ENCODE measurements around the gene UVRAG.

UVRAG gene

DNA sequence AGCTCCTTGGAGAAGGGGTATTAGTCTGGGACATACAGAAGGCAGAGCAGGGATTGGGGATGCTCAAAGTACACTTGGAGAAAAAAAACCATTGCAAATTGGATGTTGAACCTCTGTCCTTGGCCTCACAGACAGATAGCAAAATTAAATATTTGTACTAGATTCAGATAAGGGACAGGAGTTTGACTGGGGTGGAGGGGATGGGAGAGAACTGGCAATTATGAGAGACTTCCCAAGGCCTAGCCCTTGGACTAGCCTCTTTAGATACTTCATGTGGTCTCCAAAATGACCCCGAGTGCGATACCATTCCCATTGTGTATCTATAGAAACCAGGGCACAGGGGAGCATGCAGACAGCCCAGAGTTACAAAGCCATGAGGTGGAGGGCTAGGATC lies 30.9 kb upstream of the UVRAG start:
- DNase-seq, result no peak

DNA sequence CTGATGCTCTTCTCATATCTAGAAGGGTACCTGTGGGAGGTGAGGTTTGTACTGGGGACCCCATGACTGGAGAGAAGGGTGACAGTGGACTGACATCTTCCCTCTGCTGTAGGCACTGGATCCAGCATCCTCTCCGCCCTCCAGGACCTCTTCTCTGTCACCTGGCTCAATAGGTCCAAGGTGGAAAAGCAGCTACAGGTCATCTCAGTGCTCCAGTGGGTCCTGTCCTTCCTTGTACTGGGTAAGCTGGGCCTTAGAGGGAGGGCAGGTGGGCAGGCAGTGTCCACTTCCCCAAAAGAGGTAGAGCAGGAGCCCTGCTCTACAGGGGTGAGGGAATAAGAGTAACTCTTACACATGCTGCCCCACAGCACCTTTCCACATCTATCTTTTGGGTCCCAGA lies 30.5 kb upstream of the UVRAG start:
- no peak for DNase-seq

DNA sequence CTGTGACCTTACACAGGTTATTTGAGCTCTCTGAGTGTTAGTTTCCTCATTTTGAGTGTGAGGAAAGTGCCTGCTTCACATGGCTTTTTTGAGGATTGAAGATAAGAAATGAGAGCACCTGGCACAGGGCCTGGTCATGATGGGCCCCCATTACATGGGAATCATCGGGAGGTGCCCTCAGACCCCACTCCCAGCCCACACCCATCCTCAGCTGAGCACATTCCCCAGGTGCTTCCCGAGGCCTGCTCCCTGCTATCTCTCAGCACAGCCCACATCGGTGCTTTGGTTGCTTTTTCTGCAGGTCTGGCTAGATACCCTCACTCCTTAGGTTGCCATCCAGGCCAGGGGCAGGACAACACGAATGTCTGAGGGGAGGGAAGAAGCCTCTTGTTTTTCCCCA lies 29.8 kb upstream of the UVRAG start:
- no peak for DNase-seq

DNA sequence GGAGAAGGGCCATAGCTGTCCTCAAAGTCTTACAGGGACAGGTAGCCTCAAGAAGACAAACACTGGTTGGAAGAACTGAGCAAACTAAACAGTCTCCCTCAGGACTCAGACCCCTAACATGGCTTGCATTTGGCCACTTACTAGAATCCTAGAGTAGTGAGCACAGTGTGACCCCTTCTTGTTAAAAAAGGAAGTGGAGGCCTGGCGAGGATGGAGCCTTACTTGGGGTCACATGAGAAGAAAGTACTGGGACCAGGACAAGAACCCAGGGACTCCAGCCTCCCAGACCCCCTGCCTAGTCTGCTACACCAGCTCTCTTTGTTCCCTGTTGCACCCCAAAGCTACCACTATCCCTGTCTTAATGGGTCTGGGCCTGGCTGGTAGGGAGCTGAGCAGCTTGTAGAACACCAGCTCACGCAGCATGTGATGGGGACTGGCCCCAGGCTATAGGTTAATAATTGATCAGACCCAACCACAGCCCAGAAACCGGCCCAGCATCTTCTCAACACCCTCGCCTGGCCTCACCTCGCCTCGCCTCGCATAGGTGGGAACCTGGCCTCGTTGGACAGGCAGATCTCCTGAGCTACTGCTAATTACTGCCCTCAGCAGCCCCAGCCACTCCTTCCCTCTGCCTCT lies 28.8 kb upstream of the UVRAG start:
- DNase-seq, result no peak

DNA sequence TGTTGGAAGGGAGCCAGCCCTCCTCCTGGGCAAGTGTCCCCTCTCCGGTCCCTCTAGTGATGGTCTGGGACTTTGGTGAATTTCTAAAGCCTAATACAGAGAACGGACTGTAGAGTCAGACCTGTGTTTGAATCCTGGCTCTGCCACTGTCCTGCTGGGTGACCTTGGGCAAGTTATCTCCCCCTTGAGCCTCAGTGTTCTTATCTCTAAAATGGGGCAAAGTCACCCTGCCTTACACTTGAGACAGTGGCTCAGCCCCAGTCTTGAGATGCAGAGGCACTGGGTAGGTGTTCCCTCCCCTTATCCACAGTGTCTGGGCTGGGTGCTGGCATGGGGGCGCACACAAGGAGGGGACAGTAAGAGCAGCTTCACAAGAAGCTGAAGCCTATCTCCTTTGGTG lies 25.5 kb upstream of the UVRAG start:
- no peak for DNase-seq

DNA sequence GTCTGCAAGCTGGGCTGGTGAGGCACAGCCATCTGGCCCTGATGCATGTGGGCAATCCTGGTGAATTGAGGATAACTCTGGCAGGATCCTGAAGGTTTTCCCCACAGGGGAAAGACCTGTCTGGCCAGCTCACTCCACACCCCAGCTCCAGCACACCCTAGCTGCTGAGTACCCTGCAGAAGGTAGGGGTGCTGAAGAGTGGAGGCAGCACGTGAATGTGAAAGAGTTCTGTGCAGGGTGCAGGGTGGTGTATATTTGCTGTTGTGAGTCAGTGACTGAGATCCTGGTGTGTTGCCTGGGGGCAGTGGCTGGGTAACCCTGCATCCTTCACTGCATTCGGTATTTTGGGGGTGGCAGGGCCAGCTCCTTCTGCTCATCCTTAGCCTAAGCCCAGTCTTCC lies 24.0 kb upstream of the UVRAG start:
- DNase-seq, result no peak

DNA sequence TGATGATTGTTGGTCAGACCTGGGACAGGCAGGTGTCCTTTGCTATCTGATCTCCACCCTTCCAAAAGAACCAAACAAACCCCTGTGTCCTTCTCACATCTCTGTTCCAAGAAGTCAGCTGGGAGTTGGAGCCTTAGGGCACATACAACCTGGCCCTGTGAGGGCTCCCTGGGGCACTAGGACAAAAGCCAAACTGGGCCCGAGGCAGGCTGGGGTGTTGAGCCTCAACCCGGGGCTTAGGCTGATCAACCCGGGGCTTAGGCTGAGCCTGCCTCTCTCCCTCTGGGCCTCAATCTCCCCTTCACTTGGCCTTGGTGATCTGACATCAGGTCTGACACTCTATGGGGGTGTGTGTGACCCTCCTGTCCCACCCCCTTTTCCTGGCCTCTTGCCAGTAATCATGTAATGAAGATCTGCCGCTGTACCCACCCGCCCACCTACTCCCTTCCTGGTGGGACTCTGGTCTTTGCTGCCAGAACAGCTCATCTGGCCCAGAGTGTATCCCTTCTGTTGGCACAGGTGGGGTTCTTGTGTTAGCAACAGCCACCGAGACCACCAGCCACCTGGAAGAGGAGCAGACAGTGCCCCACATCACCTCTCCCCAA lies 22.8 kb upstream of the UVRAG start:
- DNase-seq, result peak; percentile 59

DNA sequence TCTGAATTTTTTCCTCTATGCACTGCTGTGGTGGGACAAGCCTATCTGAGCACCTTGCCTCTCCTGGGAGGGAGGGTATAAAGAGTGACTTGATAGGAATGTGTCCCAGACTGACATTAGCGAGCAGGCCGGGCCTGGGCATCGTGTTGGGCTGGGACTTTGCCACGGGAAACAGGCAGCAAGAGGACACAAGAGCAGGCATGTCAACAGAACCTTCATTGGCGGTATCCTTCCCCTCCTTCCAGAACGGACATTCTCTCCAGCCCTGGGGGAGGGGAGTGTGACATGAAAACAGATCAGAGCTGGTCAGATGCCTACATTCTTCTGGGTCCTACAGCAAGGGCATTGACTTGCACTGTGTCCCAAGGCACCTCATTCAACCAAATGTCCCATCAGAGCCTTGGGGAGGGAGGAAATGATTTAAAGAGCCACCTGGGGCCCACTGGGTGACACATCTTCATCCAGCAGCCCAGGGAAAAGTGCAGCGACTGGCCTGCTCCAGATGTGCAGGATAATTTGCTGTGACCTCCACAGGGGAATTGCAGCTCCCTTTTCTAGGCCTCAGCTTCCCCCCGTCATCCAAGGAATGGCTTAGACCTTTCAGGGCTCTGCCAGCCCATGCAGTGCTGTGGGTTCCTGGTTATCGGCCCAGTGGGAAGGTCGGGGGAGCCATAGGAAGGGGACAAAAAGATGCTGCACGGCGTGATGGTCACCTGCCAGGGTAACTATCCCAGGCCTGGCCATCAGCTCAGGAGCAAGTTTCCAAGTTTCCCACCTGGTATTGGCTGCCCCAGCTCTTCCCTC lies 21.8 kb upstream of the UVRAG start:
- no peak for DNase-seq

DNA sequence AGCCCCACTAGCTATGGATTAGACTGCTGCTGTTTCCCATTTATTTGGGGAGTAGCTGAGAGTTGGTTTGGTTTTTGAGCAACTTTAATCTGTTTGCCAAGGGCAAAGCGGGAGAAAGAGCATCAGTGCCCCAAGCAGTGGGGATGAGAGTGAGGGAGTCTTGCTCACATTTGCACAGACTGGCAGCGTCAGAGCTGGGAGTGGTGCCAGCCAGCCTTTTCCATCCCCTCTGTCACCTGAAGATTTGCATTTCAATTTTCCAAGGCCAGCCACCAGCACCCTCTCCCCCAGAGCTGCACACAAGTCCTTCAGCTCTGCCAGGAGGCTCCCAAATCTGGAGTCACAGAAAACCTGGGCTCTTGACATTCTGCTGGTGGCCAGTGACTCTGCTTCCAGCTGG lies 21.0 kb upstream of the UVRAG start:
- DNase-seq, result no peak

DNA sequence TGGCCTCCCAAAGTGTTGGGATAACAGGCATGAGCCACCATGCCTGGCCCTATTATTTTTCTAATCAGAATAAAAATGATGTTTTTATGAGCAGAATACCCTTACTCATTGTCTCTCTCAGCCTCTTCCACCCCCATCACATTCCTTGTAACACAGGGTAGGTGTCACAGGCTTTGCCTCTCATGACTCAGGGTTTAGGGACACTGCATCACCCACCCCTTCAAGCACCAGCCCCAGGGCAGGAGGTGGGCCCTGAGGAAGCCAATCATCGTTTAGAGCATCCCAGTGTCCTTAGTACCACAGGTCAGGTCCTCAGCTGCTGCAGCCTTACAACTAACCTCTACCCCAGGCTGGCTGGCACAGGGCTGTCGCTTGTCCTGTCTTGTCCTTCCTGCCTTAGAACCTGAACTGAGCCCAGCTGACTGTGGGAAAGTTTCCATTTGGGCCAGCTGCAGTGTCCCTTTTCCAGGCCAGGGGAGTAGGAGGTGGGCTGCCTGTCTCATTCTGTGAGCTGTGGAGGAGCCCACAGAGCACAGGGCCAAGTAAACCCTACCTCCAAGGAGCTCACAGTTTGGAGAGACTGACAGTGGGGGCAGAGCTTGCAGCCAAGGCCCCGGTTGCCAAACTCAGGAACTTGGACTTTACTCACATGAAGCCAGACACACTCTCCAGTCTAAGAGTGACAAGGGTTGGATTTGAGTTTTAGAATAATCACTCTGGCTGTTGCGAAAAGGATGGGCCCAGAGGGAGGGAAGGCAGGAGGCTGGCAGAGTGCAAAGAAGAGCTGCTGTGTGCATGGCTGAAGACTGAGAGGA lies 19.5 kb upstream of the UVRAG start:
- no peak for DNase-seq

DNA sequence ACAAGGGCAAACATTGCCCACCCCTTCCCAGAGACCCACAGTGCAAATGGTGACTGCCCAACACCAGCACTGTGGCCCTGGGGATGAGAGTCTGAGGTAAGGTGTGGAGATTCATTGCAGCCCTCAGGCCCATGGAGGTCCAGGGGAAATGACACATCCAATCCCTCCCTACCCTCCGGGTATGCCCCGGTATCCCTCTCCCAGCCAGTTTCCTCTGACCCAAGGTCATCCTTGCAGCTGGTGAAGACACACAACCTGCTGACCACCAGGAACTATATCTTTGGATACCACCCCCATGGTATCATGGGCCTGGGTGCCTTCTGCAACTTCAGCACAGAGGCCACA lies 18.9 kb upstream of the UVRAG start:
- DNase-seq, result no peak

DNA sequence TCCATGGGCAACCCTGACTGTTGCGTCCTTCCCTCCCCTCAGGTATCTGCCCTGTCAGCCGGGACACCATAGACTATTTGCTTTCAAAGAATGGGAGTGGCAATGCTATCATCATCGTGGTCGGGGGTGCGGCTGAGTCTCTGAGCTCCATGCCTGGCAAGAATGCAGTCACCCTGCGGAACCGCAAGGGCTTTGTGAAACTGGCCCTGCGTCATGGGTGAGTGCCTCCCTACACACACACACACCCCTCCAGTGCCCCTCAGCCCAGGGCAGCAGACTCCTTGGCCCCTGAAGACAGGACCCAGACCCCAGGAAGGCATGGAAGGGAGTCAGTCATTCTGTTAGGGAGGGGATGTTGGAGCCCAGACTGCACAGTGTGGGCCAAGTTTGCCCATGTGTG lies 17.9 kb upstream of the UVRAG start:
- DNase-seq, result no peak

DNA sequence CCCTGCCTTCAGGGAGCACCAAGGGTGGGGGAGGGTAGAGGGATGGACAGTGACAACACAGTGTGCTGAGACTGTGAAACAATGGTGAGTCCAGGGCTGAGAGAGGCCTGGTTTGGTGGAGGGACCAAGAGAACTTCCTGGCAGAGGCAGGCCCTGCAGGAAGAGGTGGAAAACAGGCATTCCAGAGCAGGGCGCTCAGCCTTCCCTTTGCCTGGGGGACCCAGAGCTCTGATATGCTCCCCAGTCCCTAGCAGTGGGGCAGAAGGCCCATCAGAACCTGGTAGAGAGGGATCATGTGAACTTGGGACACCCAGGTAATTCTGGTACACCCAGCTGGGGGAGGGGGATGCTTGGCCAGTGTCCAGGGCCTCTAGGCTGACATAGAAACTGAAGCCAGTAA lies 17.2 kb upstream of the UVRAG start:
- no peak for DNase-seq

DNA sequence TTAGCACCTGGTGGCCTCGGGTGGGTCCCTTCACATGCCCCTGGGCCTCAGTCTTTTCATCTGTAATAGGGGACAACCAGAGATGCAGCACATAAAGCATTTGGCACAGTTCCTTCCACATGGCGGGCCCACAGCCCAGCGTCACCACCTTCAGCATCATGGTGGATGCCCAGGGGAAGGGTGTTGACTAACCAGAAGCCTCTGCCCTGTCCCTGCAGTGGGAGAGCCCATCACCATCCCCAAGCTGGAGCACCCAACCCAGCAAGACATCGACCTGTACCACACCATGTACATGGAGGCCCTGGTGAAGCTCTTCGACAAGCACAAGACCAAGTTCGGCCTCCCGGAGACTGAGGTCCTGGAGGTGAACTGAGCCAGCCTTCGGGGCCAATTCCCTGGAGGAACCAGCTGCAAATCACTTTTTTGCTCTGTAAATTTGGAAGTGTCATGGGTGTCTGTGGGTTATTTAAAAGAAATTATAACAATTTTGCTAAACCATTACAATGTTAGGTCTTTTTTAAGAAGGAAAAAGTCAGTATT lies 14.8 kb upstream of the UVRAG start:
- DNase-seq, result no peak

DNA sequence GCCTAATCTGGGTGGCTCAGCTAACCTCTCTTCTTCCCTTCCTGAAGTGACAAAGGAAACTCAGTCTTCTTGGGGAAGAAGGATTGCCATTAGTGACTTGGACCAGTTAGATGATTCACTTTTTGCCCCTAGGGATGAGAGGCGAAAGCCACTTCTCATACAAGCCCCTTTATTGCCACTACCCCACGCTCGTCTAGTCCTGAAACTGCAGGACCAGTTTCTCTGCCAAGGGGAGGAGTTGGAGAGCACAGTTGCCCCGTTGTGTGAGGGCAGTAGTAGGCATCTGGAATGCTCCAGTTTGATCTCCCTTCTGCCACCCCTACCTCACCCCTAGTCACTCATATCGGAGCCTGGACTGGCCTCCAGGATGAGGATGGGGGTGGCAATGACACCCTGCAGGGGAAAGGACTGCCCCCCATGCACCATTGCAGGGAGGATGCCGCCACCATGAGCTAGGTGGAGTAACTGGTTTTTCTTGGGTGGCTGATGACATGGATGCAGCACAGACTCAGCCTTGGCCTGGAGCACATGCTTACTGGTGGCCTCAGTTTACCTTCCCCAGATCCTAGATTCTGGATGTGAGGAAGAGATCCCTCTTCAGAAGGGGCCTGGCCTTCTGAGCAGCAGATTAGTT lies 14.2 kb upstream of the UVRAG start:
- no peak for DNase-seq

DNA sequence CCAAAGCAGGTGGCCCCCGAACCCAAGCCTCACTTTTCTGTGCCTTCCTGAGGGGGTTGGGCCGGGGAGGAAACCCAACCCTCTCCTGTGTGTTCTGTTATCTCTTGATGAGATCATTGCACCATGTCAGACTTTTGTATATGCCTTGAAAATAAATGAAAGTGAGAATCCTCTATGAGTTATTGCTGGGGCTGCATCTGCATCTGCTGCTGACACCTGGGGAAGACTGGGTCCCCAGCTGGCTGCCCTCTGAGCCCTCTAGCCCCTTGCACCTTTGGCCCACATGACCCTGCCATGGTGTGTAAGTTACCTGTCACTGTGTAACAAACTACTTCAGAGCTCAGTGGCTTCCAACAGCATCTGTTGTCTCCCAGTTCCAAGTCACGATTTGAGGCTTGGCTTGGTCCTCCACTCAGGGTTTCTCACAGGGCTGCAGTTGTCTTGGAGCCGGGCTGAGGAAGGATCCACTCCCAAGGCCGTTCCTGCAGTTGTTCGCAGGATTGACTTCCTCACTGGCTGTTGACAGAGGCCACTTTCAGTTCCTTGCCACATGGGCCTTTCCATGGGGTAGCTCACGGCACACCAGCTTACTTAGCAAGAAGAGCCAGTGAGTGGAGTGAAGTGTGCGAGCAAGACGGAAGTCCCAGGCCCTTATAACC lies 13.5 kb upstream of the UVRAG start:
- DNase-seq, result no peak

DNA sequence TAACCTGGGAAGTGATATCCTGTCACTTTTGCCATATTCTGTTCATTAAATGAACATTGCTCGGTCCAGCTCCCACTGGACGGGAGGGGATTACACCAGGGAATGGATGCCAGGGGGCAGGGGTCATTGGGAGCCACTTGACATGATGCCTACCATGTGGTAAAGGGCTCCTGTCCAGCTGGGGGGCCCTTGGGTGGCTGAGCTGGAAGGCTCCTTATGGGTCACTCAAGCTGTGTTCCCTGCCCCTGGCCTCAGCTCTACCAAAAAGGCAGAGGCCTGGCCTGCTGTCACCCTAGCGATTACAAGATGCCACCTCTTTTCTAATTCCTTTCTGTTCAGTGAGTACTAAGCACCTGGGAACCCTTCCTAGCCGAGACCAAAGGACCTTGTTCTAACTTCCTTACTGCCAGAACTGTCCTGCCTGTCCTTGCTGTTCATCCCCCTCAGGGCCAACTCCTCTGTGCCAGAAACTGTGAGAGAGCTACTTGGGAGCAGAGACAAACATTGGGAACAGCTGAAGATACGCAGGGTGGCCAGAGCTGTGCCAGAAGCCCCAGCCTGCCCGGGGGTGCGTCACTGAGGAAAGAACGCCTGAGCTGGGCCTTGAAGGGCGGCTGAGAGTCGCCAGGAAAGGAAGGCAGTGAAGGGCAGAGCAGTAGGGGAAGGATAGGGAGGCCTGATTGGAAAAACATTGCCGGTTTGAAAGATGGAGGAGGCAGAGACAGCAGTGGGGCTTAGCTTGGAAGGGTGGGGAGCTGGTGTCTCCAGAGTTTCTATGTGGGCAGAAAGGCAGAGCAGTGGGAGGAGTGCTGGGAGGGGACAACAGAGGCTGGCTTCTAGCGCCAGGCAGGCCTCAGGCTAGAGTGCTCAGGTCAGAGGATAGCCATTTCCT lies 12.7 kb upstream of the UVRAG start:
- DNase-seq, result no peak

DNA sequence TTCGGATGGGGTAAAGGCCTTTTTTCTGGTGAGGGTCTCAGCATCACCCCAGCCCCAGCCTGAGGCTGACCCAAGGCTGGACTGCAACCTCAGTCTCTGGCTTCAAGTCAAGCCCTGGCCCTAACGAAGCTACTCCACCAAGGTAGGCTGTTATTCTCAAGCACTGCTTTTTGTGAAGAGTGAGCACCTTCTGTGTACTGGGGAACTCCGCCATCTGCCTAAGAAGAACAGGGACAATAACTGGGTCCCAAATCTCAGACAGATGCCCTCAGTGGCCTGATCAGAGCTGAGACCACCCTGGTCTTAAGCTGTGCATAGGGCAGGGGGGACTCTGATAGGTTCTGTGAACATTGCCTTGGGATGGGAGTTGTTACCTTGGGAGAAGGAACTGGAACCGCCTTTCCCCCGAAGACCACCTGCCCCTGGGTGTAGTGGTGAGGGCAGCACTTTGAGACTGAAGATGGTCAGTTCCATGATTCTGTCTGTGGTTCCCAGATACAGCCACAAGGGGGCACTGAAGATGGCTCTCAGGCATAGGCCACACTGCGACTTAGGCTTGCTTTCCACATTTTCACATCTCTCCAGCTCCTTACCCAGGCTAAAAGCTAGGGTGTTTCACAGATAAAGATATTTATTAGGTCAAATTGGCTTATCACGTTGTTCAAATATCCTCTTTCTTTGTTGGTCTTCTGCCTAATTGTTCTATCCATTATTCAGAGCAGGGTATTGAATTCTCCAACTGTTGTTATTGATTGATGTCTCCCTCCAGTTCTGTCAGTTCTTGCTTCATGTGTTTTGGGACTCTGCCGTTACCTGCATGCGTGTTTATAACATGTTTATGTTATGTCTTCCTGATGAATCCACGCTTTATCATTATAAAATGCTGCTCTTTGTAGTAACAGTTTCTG lies 11.8 kb upstream of the UVRAG start:
- peak; percentile 75 for DNase-seq

DNA sequence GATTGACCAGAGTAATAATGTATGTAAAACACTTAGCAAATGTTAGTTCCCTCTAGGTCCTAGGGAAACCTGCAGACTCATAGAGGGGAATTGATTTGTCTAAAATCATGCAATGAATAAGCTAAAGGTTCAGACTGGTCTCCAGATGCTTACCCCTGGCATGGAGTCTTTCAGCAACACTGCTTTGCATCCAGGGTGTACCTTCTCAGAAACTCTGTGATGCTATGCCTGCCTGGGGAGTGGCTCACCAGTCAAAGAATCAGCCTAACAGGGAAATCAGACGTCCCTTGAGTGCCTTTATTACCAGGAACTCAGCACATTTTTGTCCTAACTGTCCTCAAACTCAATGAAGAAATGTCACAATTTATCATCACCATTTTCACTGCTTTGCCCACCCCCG lies 5.9 kb upstream of the UVRAG start:
- no peak for DNase-seq

DNA sequence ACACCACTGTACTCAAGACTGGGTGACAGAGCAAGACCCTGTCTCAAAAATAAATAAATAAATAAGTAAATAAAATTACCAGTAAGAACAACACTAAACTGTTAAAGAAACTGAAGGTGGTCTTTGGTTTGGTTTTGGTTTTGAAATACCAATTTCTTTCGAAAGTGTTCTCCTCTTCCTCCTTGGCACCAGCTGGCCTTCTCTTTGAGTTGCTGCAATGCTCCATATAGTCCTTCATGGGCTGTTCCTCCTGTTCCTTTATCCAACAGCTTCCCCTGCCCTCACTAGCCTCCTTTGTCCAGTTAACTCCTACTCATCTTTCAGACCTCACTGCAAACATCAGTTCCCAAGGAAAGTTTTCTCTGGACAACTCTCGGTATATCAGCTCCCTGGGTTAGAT lies 5.0 kb upstream of the UVRAG start:
- DNase-seq, result no peak

All from NCI-H146 (cell line).